ENCODE data around the gene CNPPD1.
"Not testable (repeated sequence)": the region's sequence is repeated elsewhere in the genome, so short reads cannot be mapped to it uniquely, and the experiment has no call there.

Gene CNPPD1

GRCh38 chr2:219200502-219201326, 24.0 kb upstream of the CNPPD1 start:
- not testable (repeated sequence) for H3K27ac Mint-ChIP-seq, H3K36me3 Mint-ChIP-seq, ATAC-seq, H3K4me1 Mint-ChIP-seq, H3K4me3 Mint-ChIP-seq, H3K9me3 Mint-ChIP-seq
- peaks cover 13% of the 10 kb centered on the region for H3K27me3 Mint-ChIP-seq

GRCh38 chr2:219199470-219200211, 22.9 kb upstream of the CNPPD1 start:
- peaks cover 13% of the 10 kb centered on the region for H3K27me3 Mint-ChIP-seq
- H3K9me3 Mint-ChIP-seq, result no peaks in the 10 kb centered on the region
- no peak overlapping the region for H3K4me3 Mint-ChIP-seq
- H3K4me1 Mint-ChIP-seq, result no peaks in the 10 kb centered on the region
- no peaks in the 10 kb centered on the region for H3K36me3 Mint-ChIP-seq
- no peak for ATAC-seq
- H3K27ac Mint-ChIP-seq, result no peak overlapping the region

GRCh38 chr2:219198974-219199373, 22.2 kb upstream of the CNPPD1 start:
- Mint-ChIP-seq H3K27ac (no peak overlapping the region), H3K36me3 (no peaks in the 10 kb centered on the region), H3K4me3 (no peak overlapping the region), H3K9me3 (no peaks in the 10 kb centered on the region), H3K27me3 (peaks cover 13% of the 10 kb centered on the region), H3K4me1 (no peaks in the 10 kb centered on the region)
- no peak for ATAC-seq

- no peak overlapping the region for H3K4me3 Mint-ChIP-seq
- no peak for ATAC-seq
These were observed 20.7 kb upstream of the CNPPD1 start for GRCh38 chr2:219197388-219197787.

GRCh38 chr2:219186754-219187456, 10.2 kb upstream of the CNPPD1 start:
- no peaks in the 10 kb centered on the region for H3K9me3 Mint-ChIP-seq
- H3K27ac Mint-ChIP-seq, result peak overlapping the region; percentile 84
- no peaks in the 10 kb centered on the region for H3K27me3 Mint-ChIP-seq
- H3K36me3 Mint-ChIP-seq, result peaks cover 27% of the 10 kb centered on the region
- ATAC-seq, result peak; percentile 95
- peaks cover 29% of the 10 kb centered on the region for H3K4me1 Mint-ChIP-seq
- peak overlapping the region; percentile 1 for H3K4me3 Mint-ChIP-seq

More at GRCh38 chr2:219197388-219197787, 20.7 kb upstream of the CNPPD1 start:
- H3K27ac Mint-ChIP-seq, result no peak overlapping the region
- no peaks in the 10 kb centered on the region for H3K9me3 Mint-ChIP-seq
- H3K4me1 Mint-ChIP-seq, result no peaks in the 10 kb centered on the region
- peaks cover 13% of the 10 kb centered on the region for H3K27me3 Mint-ChIP-seq
- no peaks in the 10 kb centered on the region for H3K36me3 Mint-ChIP-seq

GRCh38 chr2:219184121-219184520, 7.4 kb upstream of the CNPPD1 start:
- Mint-ChIP-seq H3K36me3 (peaks cover 44% of the 10 kb centered on the region), H3K9me3 (no peaks in the 10 kb centered on the region), H3K4me3 (no peak overlapping the region), H3K4me1 (peaks cover 52% of the 10 kb centered on the region), H3K27me3 (no peaks in the 10 kb centered on the region), H3K27ac (peak overlapping the region; percentile 36)
- ATAC-seq, result no peak

GRCh38 chr2:219183151-219183772, 6.5 kb upstream of the CNPPD1 start:
- H3K36me3 Mint-ChIP-seq, result peaks cover 44% of the 10 kb centered on the region
- peaks cover 59% of the 10 kb centered on the region for H3K4me1 Mint-ChIP-seq
- H3K27me3 Mint-ChIP-seq, result no peaks in the 10 kb centered on the region
- ATAC-seq, result no peak
- H3K27ac Mint-ChIP-seq, result peak overlapping the region; percentile 61
- H3K9me3 Mint-ChIP-seq, result no peaks in the 10 kb centered on the region
- no peak overlapping the region for H3K4me3 Mint-ChIP-seq

GRCh38 chr2:219182331-219183150, 5.8 kb upstream of the CNPPD1 start:
- H3K27ac Mint-ChIP-seq, result peak overlapping the region; percentile 61
- no peak for ATAC-seq
- H3K27me3 Mint-ChIP-seq, result no peaks in the 10 kb centered on the region
- H3K4me3 Mint-ChIP-seq, result no peak overlapping the region
- H3K9me3 Mint-ChIP-seq, result no peaks in the 10 kb centered on the region
- peaks cover 60% of the 10 kb centered on the region for H3K4me1 Mint-ChIP-seq
- peaks cover 44% of the 10 kb centered on the region for H3K36me3 Mint-ChIP-seq

GRCh38 chr2:219181531-219181930, 4.8 kb upstream of the CNPPD1 start:
- Mint-ChIP-seq H3K36me3 (peaks cover 44% of the 10 kb centered on the region), H3K4me1 (peaks cover 57% of the 10 kb centered on the region), H3K27ac (peak overlapping the region; percentile 50), H3K9me3 (no peaks in the 10 kb centered on the region), H3K27me3 (no peaks in the 10 kb centered on the region), H3K4me3 (no peak overlapping the region)
- ATAC-seq, result no peak

GRCh38 chr2:219180961-219181360, 4.2 kb upstream of the CNPPD1 start:
- Mint-ChIP-seq H3K9me3 (no peaks in the 10 kb centered on the region), H3K27ac (peak overlapping the region; percentile 50), H3K4me1 (peaks cover 59% of the 10 kb centered on the region), H3K27me3 (no peaks in the 10 kb centered on the region), H3K36me3 (peaks cover 44% of the 10 kb centered on the region), H3K4me3 (no peak overlapping the region)
- no peak for ATAC-seq

GRCh38 chr2:219179601-219180465, 3.1 kb upstream of the CNPPD1 start:
- Mint-ChIP-seq H3K4me3 (peak overlapping the region; percentile 88), H3K36me3 (peaks cover 36% of the 10 kb centered on the region), H3K27ac (peak overlapping the region; percentile 99), H3K27me3 (no peaks in the 10 kb centered on the region), H3K9me3 (no peaks in the 10 kb centered on the region), H3K4me1 (peaks cover 64% of the 10 kb centered on the region)
- no peak for ATAC-seq

GRCh38 chr2:219178377-219179175, 1.9 kb upstream of the CNPPD1 start:
- peaks cover 41% of the 10 kb centered on the region for H3K36me3 Mint-ChIP-seq
- H3K27ac Mint-ChIP-seq, result peak overlapping the region; percentile 99
- ATAC-seq, result peak; percentile 18
- peak overlapping the region; percentile 88 for H3K4me3 Mint-ChIP-seq
- peaks cover 75% of the 10 kb centered on the region for H3K4me1 Mint-ChIP-seq
- H3K27me3 Mint-ChIP-seq, result no peaks in the 10 kb centered on the region
- no peaks in the 10 kb centered on the region for H3K9me3 Mint-ChIP-seq
